H9 (cell line): ENCODE measurements around the gene ANKRD27. TPM values are rescaled to one million over a fixed set of nuclear protein-coding genes. Genes with fewer than 3 reads are reported as not detected.
"Not testable (repeated sequence)": the region's sequence is repeated elsewhere in the genome, so short reads cannot be mapped to it uniquely, and the experiment has no call there.

Source experiments
- DNase-seq: peaks from one replicate; pipeline ENCODE4 v3.0.0-alpha.2; 2017
- H2AFZ ChIP-seq: one replicate; pipeline ENCODE4 v1.6.1; 2013; ENCODE audit warnings: mild to moderate bottlenecking, low read length, control low read depth, moderate library complexity
- H2AK5ac ChIP-seq: 2 replicates; pipeline ENCODE4 v1.6.1; 2013; ENCODE audit warnings: low read length, control low read depth, mixed read lengths; ENCODE audit not compliant: insufficient read length
- H2BK120ac ChIP-seq: one replicate; pipeline ENCODE4 v1.6.1; 2013; ENCODE audit warnings: low read depth, mild to moderate bottlenecking, low read length, control low read depth, inconsistent platforms; ENCODE audit not compliant: poor library complexity, severe bottlenecking
- H2BK12ac ChIP-seq: 2 replicates; pipeline ENCODE4 v1.6.1; 2013; ENCODE audit warnings: low read length, control low read depth, mixed read lengths, low read depth; ENCODE audit not compliant: insufficient read length
- H2BK15ac ChIP-seq: 2 replicates; pipeline ENCODE4 v1.6.1; 2013; ENCODE audit warnings: low read depth, low read length, control low read depth
- H2BK20ac ChIP-seq: one replicate; pipeline ENCODE4 v1.6.1; 2013; ENCODE audit warnings: low read depth, mild to moderate bottlenecking, low read length, control low read depth, inconsistent platforms; ENCODE audit not compliant: poor library complexity, severe bottlenecking
- H2BK5ac ChIP-seq: 2 replicates; pipeline ENCODE4 v1.6.1; 2013; ENCODE audit warnings: low read length, control low read depth, mixed read lengths; ENCODE audit not compliant: insufficient read length
- H3K14ac ChIP-seq: 2 replicates; pipeline ENCODE4 v1.6.1; 2013; ENCODE audit warnings: low read length, control low read depth; ENCODE audit not compliant: insufficient read depth
- H3K18ac ChIP-seq: 2 replicates; pipeline ENCODE4 v1.6.1; 2013; ENCODE audit warnings: low read depth, mild to moderate bottlenecking, mixed read lengths, low read length, control low read depth; ENCODE audit not compliant: insufficient read length
- H3K23ac ChIP-seq: 2 replicates; pipeline ENCODE4 v1.6.1; 2013; ENCODE audit warnings: low read length, control low read depth, mixed read lengths, low read depth; ENCODE audit not compliant: insufficient read length
- H3K23me2 ChIP-seq: 2 replicates; pipeline ENCODE4 v1.6.1; 2013; ENCODE audit warnings: low read depth, mild to moderate bottlenecking, mixed read lengths, low read length, control low read depth; ENCODE audit not compliant: insufficient read length, poor library complexity, severe bottlenecking
- H3K27ac ChIP-seq: 2 replicates; pipeline ENCODE4 v1.5.1; 2013; ENCODE audit warnings: low read length, control low read depth, mixed read lengths, low read depth; ENCODE audit not compliant: insufficient read length
- H3K27me3 ChIP-seq: 2 replicates; pipeline ENCODE4 v1.6.1; 2013; ENCODE audit warnings: low read length, control low read depth, inconsistent platforms; ENCODE audit not compliant: insufficient read depth
- H3K4ac ChIP-seq: 2 replicates; pipeline ENCODE4 v1.6.1; 2013; ENCODE audit warnings: low read depth, mild to moderate bottlenecking, control low read depth, inconsistent platforms, low read length, moderate library complexity
- H3K4me1 ChIP-seq: 2 replicates; pipeline ENCODE4 v1.6.1; 2013; ENCODE audit warnings: low read length, control low read depth, inconsistent platforms; ENCODE audit not compliant: insufficient read depth
- H3K4me2 ChIP-seq: 2 replicates; pipeline ENCODE4 v1.6.1; 2013; ENCODE audit warnings: low read length, control low read depth, mixed read lengths; ENCODE audit not compliant: insufficient read length, insufficient read depth
- H3K56ac ChIP-seq: 2 replicates; pipeline ENCODE4 v1.6.1; 2013; ENCODE audit warnings: low read depth, mild to moderate bottlenecking, mixed read lengths, low read length, control low read depth; ENCODE audit not compliant: insufficient read length
- H3K79me1 ChIP-seq: 2 replicates; pipeline ENCODE4 v1.6.1; 2013; ENCODE audit warnings: low read depth, mild to moderate bottlenecking, moderate library complexity, low read length, control low read depth, inconsistent platforms; ENCODE audit not compliant: insufficient read depth, poor library complexity, severe bottlenecking
- H3K79me2 ChIP-seq: 2 replicates; pipeline ENCODE4 v1.6.1; 2013; ENCODE audit warnings: low read length, control low read depth, inconsistent platforms; ENCODE audit not compliant: insufficient read depth
- H3K9ac ChIP-seq: 2 replicates; pipeline ENCODE4 v1.6.1; 2013; ENCODE audit warnings: low read length, control low read depth, mixed read lengths; ENCODE audit not compliant: insufficient read length; ENCODE audit errors: extremely low read depth
- H3K9me3 ChIP-seq: one replicate; pipeline ENCODE4 v1.6.1; 2013; ENCODE audit warnings: low read depth, low read length, inconsistent platforms; ENCODE audit not compliant: control insufficient read depth
- H3T11ph ChIP-seq: one replicate; pipeline ENCODE4 v1.6.1; 2013; ENCODE audit warnings: mild to moderate bottlenecking, low read length, control low read depth, inconsistent platforms
- H4K20me1 ChIP-seq: one replicate; pipeline ENCODE4 v1.6.1; 2013; ENCODE audit not compliant: control insufficient read depth, insufficient read length, insufficient read depth
- H4K5ac ChIP-seq: 2 replicates; pipeline ENCODE4 v1.6.1; 2013; ENCODE audit warnings: low read depth, mild to moderate bottlenecking, mixed read lengths, low read length, control low read depth; ENCODE audit not compliant: insufficient read length
- H4K8ac ChIP-seq: replicated peaks from 2 replicates; pipeline ENCODE4 v1.6.1; 2013; ENCODE audit warnings: low read length, control low read depth, mixed read lengths, low read depth; ENCODE audit not compliant: insufficient read length
- H4K91ac ChIP-seq: 2 replicates; pipeline ENCODE4 v1.6.1; 2013; ENCODE audit warnings: low read depth, mild to moderate bottlenecking, moderate library complexity, mixed read lengths, low read length, control low read depth; ENCODE audit not compliant: insufficient read length
- H3K27ac Mint-ChIP-seq, 3 experiments: 2 replicates in 2 of 3; 3 replicates in 1 of 3; pipeline ENCODE4 v1.8.0; 2020 to 2021; ENCODE audit warnings: mixed read lengths in 3 of 3, mild to moderate bottlenecking in 1 of 3, moderate library complexity in 1 of 3
- H3K27me3 Mint-ChIP-seq: 2 replicates; pipeline ENCODE4 v1.8.0; 2021; ENCODE audit warnings: low read depth, mild to moderate bottlenecking, moderate library complexity, mixed read lengths
- H3K36me3 Mint-ChIP-seq, 3 experiments: 2 replicates in 2 of 3; 3 replicates in 1 of 3; pipeline ENCODE4 v1.8.0; 2020 to 2021; ENCODE audit warnings: low read depth in 3 of 3, mixed read lengths in 3 of 3; ENCODE audit not compliant: insufficient read depth in 1 of 3
- H3K4me1 Mint-ChIP-seq, 2 experiments: 2 replicates each; pipeline ENCODE4 v1.8.0; 2020; ENCODE audit warnings: mixed read lengths in 2 of 2
- H3K4me3 Mint-ChIP-seq, 2 experiments: 2 replicates in 1 of 2; 3 replicates in 1 of 2; pipeline ENCODE4 v1.8.0; 2020 to 2021; ENCODE audit warnings: mild to moderate bottlenecking in 2 of 2, mixed read lengths in 2 of 2, moderate library complexity in 1 of 2
- H3K9me3 Mint-ChIP-seq, 2 experiments: 2 replicates in 1 of 2; 3 replicates in 1 of 2; pipeline ENCODE4 v1.8.0; 2020; ENCODE audit warnings: mild to moderate bottlenecking in 2 of 2, mixed read lengths in 2 of 2, moderate library complexity in 1 of 2
- CTCF ChIP-seq: fragments of 200-600 bp; sonication (generic); conservative IDR thresholded peaks from 3 replicates; pipeline ENCODE4 v1.8.0; 2021; ENCODE audit warnings: antibody characterized with exemption, mild to moderate bottlenecking
- WGBS: extraction: QIAGEN DNeasy Blood & Tissue Kit; methylation state at CpG from one replicate; pipeline ENCODE4 v1.1.7; 2013; ENCODE audit warnings: missing lambda C conversion rate, low lambda C conversion rate, mixed read lengths; ENCODE audit not compliant: insufficient read length; ENCODE audit errors: extremely low coverage; 5-methylcytosine and 5-hydroxymethylcytosine counted together
- total RNA-seq: library from RNA; stranded (reverse); gene quantifications from 2 replicates; pipeline ENCODE4 v1.2.1, GENCODE V29; 2021

ANKRD27 gene
- total RNA-seq, 1 experiment from 2014 or later, result 40.7 TPM

GRCh38 chr19:32658075-32658474, 16.9 kb downstream of the ANKRD27 start:
- no peak for DNase-seq
- Histone ChIP-seq H3K4me2 (no peak overlapping the region), H3K23me2 (no peaks in the 10 kb centered on the region), H3K14ac (no peak overlapping the region), H3K56ac (no peak overlapping the region), H2BK12ac (no peak overlapping the region), H4K5ac (no peak overlapping the region), H3K79me1 (peaks cover 4% of the 10 kb centered on the region), H2BK15ac (no peak overlapping the region), H3K27me3 (no peaks in the 10 kb centered on the region), H3K27ac (no peak overlapping the region), H3K4ac (no peak overlapping the region), H3K18ac (no peak overlapping the region), H2BK120ac (no peak overlapping the region), H4K8ac (no peak overlapping the region), H3K9me3 (no peaks in the 10 kb centered on the region), H2BK5ac (no peak overlapping the region), H3T11ph (no peak overlapping the region), H3K23ac (no peak overlapping the region), H2AK5ac (no peak overlapping the region), H4K91ac (no peak overlapping the region), H2AFZ (no peak overlapping the region), H3K79me2 (peaks cover 2% of the 10 kb centered on the region; the same call in 1 of the 2 replicates), H3K4me1 (no peaks in the 10 kb centered on the region), H4K20me1 (no peaks in the 10 kb centered on the region), H2BK20ac (no peak overlapping the region), H3K9ac (no peak overlapping the region)
- WGBS, result no CpG with 5 or more reads among the region's 10 CpGs
- peaks cover 3 to 4% of the 10 kb centered on the region in 2 experiments; a peak in 2 of 4 replicates for H3K4me1 Mint-ChIP-seq
- H3K27ac Mint-ChIP-seq, result no peak overlapping the region; a peak in 1 of 7 replicates
- H3K9me3 Mint-ChIP-seq, result no peaks in the 10 kb centered on the region
- H3K4me3 Mint-ChIP-seq, result no peak overlapping the region
- no peak for TF ChIP-seq CTCF
- H3K36me3 Mint-ChIP-seq, result peaks cover 2 to 25% (median 11%) of the 10 kb centered on the region in 3 experiments; a peak in 6 of 7 replicates
- H3K27me3 Mint-ChIP-seq, result no peaks in the 10 kb centered on the region

GRCh38 chr19:32656379-32656778, 18.6 kb downstream of the ANKRD27 start:
- H3K14ac ChIP-seq, H3K23ac ChIP-seq, H3K18ac ChIP-seq, H4K91ac ChIP-seq, H3K4ac ChIP-seq, H3K4me1 ChIP-seq, H3K27me3 ChIP-seq, H3T11ph ChIP-seq, H3K27ac ChIP-seq, H3K9ac ChIP-seq, H2BK5ac ChIP-seq, H3K9me3 ChIP-seq, H3K79me2 ChIP-seq, H2AK5ac ChIP-seq, DNase-seq, H3K79me1 ChIP-seq, H3K56ac ChIP-seq, H3K9me3 Mint-ChIP-seq, H2BK20ac ChIP-seq, H3K23me2 ChIP-seq, H2AFZ ChIP-seq, H2BK12ac ChIP-seq, H3K27ac Mint-ChIP-seq, H3K4me3 Mint-ChIP-seq, H2BK120ac ChIP-seq, H4K20me1 ChIP-seq, H2BK15ac ChIP-seq, H4K8ac ChIP-seq, H3K4me2 ChIP-seq, H4K5ac ChIP-seq, H3K27me3 Mint-ChIP-seq: not testable (repeated sequence)
- Mint-ChIP-seq H3K36me3 (peaks cover 4 to 28% (median 15%) of the 10 kb centered on the region in 3 experiments; a peak in 6 of 7 replicates), H3K4me1 (peaks cover 11 to 20% of the 10 kb centered on the region in 2 experiments)
- WGBS, result no CpG with 5 or more reads among the region's 8 CpGs
